K562 (cell line): ENCODE measurements around the gene DNAH17. TPM values are rescaled to one million over a fixed set of nuclear protein-coding genes. Genes with fewer than 3 reads are reported as not detected.

Source experiments
- ATAC-seq: fragments of 200-7000 bp; cut with Tn5 transposase; 3 replicates; pipeline ENCODE4 v1.9.1; 2020; ENCODE audit warnings: moderate library complexity
- BruUV-seq: library from RNA; stranded (reverse); fragments of 400-500 nt; replicated peaks from 2 replicates; lab custom pipeline; 2021; lab: Mats Ljungman, UMichigan
- CTCF ChIA-PET: fragments of 300-600 bp; formaldehyde crosslinking; extraction: SDS; loops from one replicate; lab custom pipeline; 2021; ENCODE audit warnings: low intra/inter-chr PET ratio; lab: Yijun Ruan, JAX
- POLR2A ChIA-PET: fragments of 300-600, 350-650 bp; sonication (Branson Sonifier 250); formaldehyde crosslinking; extraction: SDS; loops from one replicate; lab custom pipeline; 2021; ENCODE audit warnings: antibody characterized with exemption, inconsistent platforms; lab: Yijun Ruan, JAX
- DNase-seq, 4 experiments: peaks; one replicate each; pipeline versions ENCODE4 v3.0.0 to v3.0.0-alpha.2; 2011 to 2018; ENCODE audit warnings: low spot score in 3 of 4, mixed read lengths in 3 of 4; ENCODE audit errors: extremely low read depth in 1 of 4
- FAIRE-seq: peaks from 2 replicates; lab custom pipeline; 2011; peaks lifted over from hg19 to GRCh38; lab: Jason Lieb, UNC
- H2AFZ ChIP-seq: 2 replicates; pipeline ENCODE4 v1.6.0; 2011; ENCODE audit warnings: low read depth, low read length, control low read depth, inconsistent platforms
- H3K27ac ChIP-seq: fragments of 200-600 bp; 3 replicates; pipeline ENCODE4 v1.8.0; 2011; ENCODE audit warnings: low read depth, mild to moderate bottlenecking, control low read depth, inconsistent platforms, low read length, moderate library complexity, mixed read lengths; ENCODE audit errors: extremely low read depth
- H3K27me3 ChIP-seq, 2 experiments: fragments of 300-600 bp in 1 of 2; 2 replicates in 1 of 2; 3 replicates in 1 of 2; pipeline versions ENCODE4 v1.6.0 to v1.8.0; 2011; ENCODE audit warnings: inconsistent platforms in 2 of 2, low read length in 2 of 2, mild to moderate bottlenecking in 1 of 2, mixed read lengths in 1 of 2, moderate library complexity in 1 of 2; ENCODE audit not compliant: control insufficient read depth in 2 of 2, insufficient read depth in 2 of 2
- H3K36me3 ChIP-seq: fragments of 300-600 bp; 3 replicates; pipeline ENCODE4 v1.8.0; 2011; ENCODE audit warnings: mild to moderate bottlenecking, low read length, inconsistent platforms; ENCODE audit not compliant: control insufficient read depth, insufficient read depth
- H3K4me1 ChIP-seq, 2 experiments: fragments of 200-600 bp in 1 of 2; replicated peaks in 1 of 2; 2 replicates in 1 of 2; 3 replicates in 1 of 2; pipeline versions ENCODE4 v1.5.1 to v1.8.0; 2011; ENCODE audit warnings: inconsistent platforms in 2 of 2, low read length in 2 of 2, mild to moderate bottlenecking in 1 of 2, mixed read lengths in 1 of 2, moderate library complexity in 1 of 2; ENCODE audit not compliant: control insufficient read depth in 2 of 2, insufficient read depth in 2 of 2
- H3K4me2 ChIP-seq: 2 replicates; pipeline ENCODE4 v1.6.1; 2011; ENCODE audit warnings: low read length, control low read depth, inconsistent platforms, mixed read lengths; ENCODE audit not compliant: insufficient read depth
- H3K4me3 ChIP-seq: fragments of 200-600 bp; sonication (generic), shearing (Covaris generic); 2 replicates; pipeline ENCODE4 v1.5.1; 2016; ENCODE audit warnings: control low read depth, inconsistent platforms
- H3K79me2 ChIP-seq: fragments of 200-600 bp; 3 replicates; pipeline ENCODE4 v1.8.0; 2011; ENCODE audit warnings: low read length, inconsistent platforms; ENCODE audit not compliant: control insufficient read depth, insufficient read depth
- H3K9ac ChIP-seq, 2 experiments: 2 replicates each; pipeline versions ENCODE4 v1.6.0 to v1.6.1; 2011; ENCODE audit warnings: low read depth in 2 of 2, low read length in 2 of 2, control low read depth in 1 of 2, inconsistent platforms in 1 of 2, mild to moderate bottlenecking in 1 of 2, mixed read lengths in 1 of 2; ENCODE audit not compliant: insufficient read depth in 1 of 2
- H3K9me1 ChIP-seq: one replicate; pipeline ENCODE4 v1.6.0; 2011; ENCODE audit warnings: inconsistent platforms, mild to moderate bottlenecking, low read length, moderate library complexity; ENCODE audit not compliant: control insufficient read depth, insufficient read depth
- H3K9me3 ChIP-seq: replicated peaks from 2 replicates; pipeline ENCODE4 v1.5.1; 2011; ENCODE audit warnings: low read depth, low read length, inconsistent platforms; ENCODE audit not compliant: control insufficient read depth, insufficient read depth
- H4K20me1 ChIP-seq: replicated peaks from 2 replicates; pipeline ENCODE4 v1.6.1; 2011; ENCODE audit warnings: low read length, inconsistent platforms, mixed read lengths; ENCODE audit not compliant: control insufficient read depth, insufficient read depth
- CEBPG ChIP-seq, 3 experiments: fragments of 200-800 bp in 1 of 3; sonication (Bioruptor generic) in 1 of 3; sonication (generic) in 1 of 3; formaldehyde crosslinking in 1 of 3; IDR thresholded peaks in 2 of 3; conservative IDR thresholded peaks in 1 of 3; 2 replicates each; pipeline versions ENCODE4 v1.6.1 to v1.8.0; 2016 to 2022; ENCODE audit warnings: missing compliant biosample characterization in 2 of 3, missing genetic modification characterization in 2 of 3, mild to moderate bottlenecking in 1 of 3, missing genetic modification reagents in 1 of 3
- CHD4 ChIP-seq: fragments of 200-600 bp; sonication (generic); IDR thresholded peaks from 3 replicates; pipeline ENCODE4 v1.6.1; 2012; ENCODE audit warnings: low read depth, mild to moderate bottlenecking, mixed read lengths, low read length, inconsistent platforms; ENCODE audit not compliant: insufficient read depth, insufficient replicate concordance, poor library complexity, severe bottlenecking
- ELF4 ChIP-seq: fragments of 450-650 bp; formaldehyde crosslinking; IDR thresholded peaks from 2 replicates; pipeline ENCODE4 v1.4.0; 2022; ENCODE audit warnings: missing genetic modification characterization
- HDAC2 ChIP-seq: fragments of 450-650 bp; IDR thresholded peaks from 2 replicates; pipeline ENCODE4 v1.6.1; 2016; ENCODE audit warnings: mild to moderate bottlenecking
- ILK ChIP-seq: fragments of 450-650 bp; IDR thresholded peaks from 2 replicates; pipeline ENCODE4 v1.6.1; 2016; ENCODE audit warnings: missing genetic modification characterization, low read depth, mild to moderate bottlenecking, missing compliant biosample characterization, moderate library complexity, borderline replicate concordance
- MEIS2 ChIP-seq: fragments of 450-650 bp; IDR thresholded peaks from 2 replicates; pipeline ENCODE4 v1.6.1; 2014; ENCODE audit warnings: mild to moderate bottlenecking; ENCODE audit not compliant: partially characterized antibody
- RBM34 ChIP-seq: fragments of 200-400 bp; formaldehyde crosslinking; IDR thresholded peaks from 2 replicates; pipeline ENCODE4 v1.6.1; 2018; ENCODE audit warnings: low read length, borderline replicate concordance; ENCODE audit not compliant: insufficient read depth
- RBM39 ChIP-seq: fragments of 200-400 bp; formaldehyde crosslinking; optimal IDR thresholded peaks from 2 replicates; pipeline ENCODE3; 2018; ENCODE audit warnings: low read depth, low read length
- XRCC4 ChIP-seq: IDR thresholded peaks from one replicate; pipeline ENCODE4 v1.6.1; 2011; ENCODE audit not compliant: insufficient read depth, insufficient read length; ENCODE audit errors: extremely low read depth
- ZNF184 ChIP-seq: sonication (generic); formaldehyde crosslinking; IDR thresholded peaks from 2 replicates; pipeline ENCODE4 v1.5.0; 2020; ENCODE audit warnings: missing genetic modification reagents
- WGBS: fragments of 100-300 bp; shearing (Covaris generic); methylation state at CpG from one replicate; pipeline ENCODE4 v1.1.6; 2016; ENCODE audit warnings: low coverage, mixed read lengths; ENCODE audit not compliant: insufficient coverage; ENCODE audit errors: missing lambda C conversion rate; 5-methylcytosine and 5-hydroxymethylcytosine counted together
- in situ Hi-C: fragments of 300-500 bp; cut with MboI; formaldehyde crosslinking; loops from 4 replicates; pipeline ENCODE4 v1.15.0; 2018; ENCODE audit warnings: inconsistent platforms, mixed read lengths
- intact Hi-C: fragments of 100-400 bp; cut with micrococcal nuclease; formaldehyde crosslinking; loops from 2 replicates; pipeline ENCODE4 v1.14.2; 2022
- polyA plus RNA-seq, 8 experiments: library from polyadenylated mRNA; depleted of rRNA in 4 of 8; stranded (reverse) in 5 of 8; unstranded in 3 of 8; fragments of >200 nt; fragmentation: Nextera tagmentation in 2 of 8; fragmentation: Illumina TruSeq in 1 of 8; extraction: Ambion mirVana in 2 of 8; extraction: Trizol in 1 of 8; gene quantifications; 2 replicates each; pipeline versions ENCODE4 v1.2.1 to v1.2.3, GENCODE V29; 2011 to 2014; ENCODE audit warnings: inconsistent platforms in 1 of 8, missing spikeins in 1 of 8
- total RNA-seq, 7 experiments: library from RNA; depleted of rRNA in 6 of 7; stranded (reverse); fragments of >200 nt in 6 of 7; fragmentation: Illumina TruSeq in 2 of 7; extraction: Trizol in 2 of 7; gene quantifications; 2 replicates each; pipeline versions ENCODE4 v1.2.1 to v1.2.3, GENCODE V29; 2011 to 2021; ENCODE audit warnings: low replicate concordance in 1 of 7

Gene DNAH17
- total and polyA plus RNA-seq, 9 of the 15 experiments (the other 6 are each of a cell fraction or from before 2014, with no cell fraction given), result under 0.01 to 0.06 (median 0.03) TPM; not detected in 5

GRCh38 chr17:78617511-78618061 is 40.4 kb upstream of the DNAH17 start:
- no peaks in the 10 kb centered on the region for H3K79me2 ChIP-seq
- POLR2A ChIA-PET, result interaction anchor here (0.7 kb wide), 1 partner anchor 107 kb away, joined by 3 read pairs; no protein-coding TSS in a partner anchor
- no peak overlapping the region for H3K4me2 ChIP-seq
- in situ Hi-C loops (no loop called here), intact Hi-C loops (no loop called here)
- H3K4me3 ChIP-seq, result no peak overlapping the region
- no peak overlapping the region for H3K27ac ChIP-seq
- CTCF ChIA-PET, result no interaction called here
- WGBS, result 25% methylated on average over 8 of the region's 8 CpGs
- H4K20me1 ChIP-seq, result 0 out of 2 replicates have a peak, but pooled peaks cover 2% of the 10 kb centered on the region
- no peaks in the 10 kb centered on the region for H3K9me1 ChIP-seq
- DNase-seq (no peak), FAIRE-seq (no peak), ATAC-seq (no peak)
- peaks cover 0 to 7% of the 10 kb centered on the region in 2 experiments; a peak in 1 of 5 replicates for H3K4me1 ChIP-seq
- BruUV-seq, result no TSS peak
- H2AFZ ChIP-seq, result no peak overlapping the region
- H3K27me3 ChIP-seq, result peaks cover 37 to 81% of the 10 kb centered on the region in 2 experiments
- no peaks in the 10 kb centered on the region for H3K36me3 ChIP-seq
- H3K9me3 ChIP-seq, result no peaks in the 10 kb centered on the region
- no peak for TF ChIP-seq HDAC2
- TF ChIP-seq ZNF184 (CRISPR knock-in tag), result no peak
- no peak for TF ChIP-seq CEBPG (CRISPR knock-in tag; IDR thresholded peaks at IDR 0.05)
- no peak for TF ChIP-seq CEBPG (tag; conservative IDR thresholded peaks at IDR 0.05 in 1 of 2, IDR thresholded peaks at IDR 0.05 in 1 of 2)
- no peak for TF ChIP-seq RBM39
- no peak for TF ChIP-seq ELF4 (CRISPR knock-in tag)
- no peak for TF ChIP-seq CHD4
- no peak for TF ChIP-seq XRCC4
- TF ChIP-seq MEIS2, result no peak
- no peak for TF ChIP-seq ILK (tag)
- TF ChIP-seq RBM34, result no peak
- H3K9ac ChIP-seq, result no peak overlapping the region
